ENCODE measurements around the gene CAMK1D.

The CAMK1D gene

DNA sequence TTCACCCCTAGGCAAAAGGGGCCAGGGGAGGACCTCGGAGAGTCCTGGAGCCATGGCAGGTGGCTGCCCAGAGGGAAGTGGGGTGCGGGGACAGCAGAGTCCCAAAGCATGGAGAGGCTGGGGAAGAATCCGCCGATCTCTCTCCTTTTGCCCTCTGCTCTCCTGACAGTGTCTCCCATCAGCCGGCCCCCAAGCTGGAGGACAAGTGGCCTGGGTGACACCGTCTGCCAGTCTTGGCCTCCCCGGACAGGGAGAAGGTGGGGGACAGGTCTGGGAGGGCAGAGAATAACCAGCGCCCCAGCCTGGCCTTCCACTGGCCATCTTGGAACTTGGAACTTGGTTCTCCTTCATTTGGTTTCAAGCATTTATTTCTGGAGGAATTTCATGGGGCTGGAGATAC lies 77.9 kb downstream of the CAMK1D start:
- no peaks in the 10 kb centered on the region for H3F3A ChIP-seq (ENCODE audit: insufficient read depth, low read length)
- H2AFZ ChIP-seq (ENCODE audit: low read length) = no peak overlapping the region
- H4K20me1 ChIP-seq (ENCODE audit: insufficient read depth, low read length) = no peaks in the 10 kb centered on the region
- H3K79me2 ChIP-seq (ENCODE audit: insufficient read depth, low read length) = no peaks in the 10 kb centered on the region
- no peaks in the 10 kb centered on the region for H3K4me1 ChIP-seq (ENCODE audit: insufficient read depth, low read length, severe bottlenecking)
- H3K9me2 ChIP-seq (ENCODE audit: low read depth, low read length) = no peaks in the 10 kb centered on the region
- no peaks in the 10 kb centered on the region for H3K36me3 ChIP-seq (ENCODE audit: insufficient read depth, low read length)
- no peak overlapping the region for H3K4me3 ChIP-seq (ENCODE audit: low read depth, low read length, poor library complexity, severe bottlenecking)
- H3K27me3 ChIP-seq (ENCODE audit: insufficient read depth, low read length) = no peaks in the 10 kb centered on the region
- no peaks in the 10 kb centered on the region for H3K9me3 ChIP-seq (ENCODE audit: low read length)
- H3K27ac ChIP-seq (ENCODE audit: low read depth, low read length, poor library complexity, severe bottlenecking) = no peak overlapping the region
- no peak overlapping the region for H3K9ac ChIP-seq (ENCODE audit: low read length)
- no peak for TF ChIP-seq EZH2 (IDR thresholded peaks at IDR 0.05; ENCODE audit: borderline replicate concordance, low read length)
- TF ChIP-seq CTCF (IDR thresholded peaks at IDR 0.05; ENCODE audit: low read length) = no peak
- no peak overlapping the region for H3K4me2 ChIP-seq (ENCODE audit: low read length)

- H3K9me2 ChIP-seq (ENCODE audit: low read depth, low read length) = no peaks in the 10 kb centered on the region
- H3K4me3 ChIP-seq (ENCODE audit: low read depth, low read length, poor library complexity, severe bottlenecking) = no peak overlapping the region
- H3F3A ChIP-seq (ENCODE audit: insufficient read depth, low read length) = no peaks in the 10 kb centered on the region
- no peaks in the 10 kb centered on the region for H4K20me1 ChIP-seq (ENCODE audit: insufficient read depth, low read length)
- H2AFZ ChIP-seq (ENCODE audit: low read length) = no peak overlapping the region
- H3K36me3 ChIP-seq (ENCODE audit: insufficient read depth, low read length) = no peaks in the 10 kb centered on the region
- H3K27ac ChIP-seq (ENCODE audit: low read depth, low read length, poor library complexity, severe bottlenecking) = no peak overlapping the region
- H3K79me2 ChIP-seq (ENCODE audit: insufficient read depth, low read length) = no peaks in the 10 kb centered on the region
- H3K9me3 ChIP-seq (ENCODE audit: low read length) = no peaks in the 10 kb centered on the region
- TF ChIP-seq EZH2 (IDR thresholded peaks at IDR 0.05; ENCODE audit: borderline replicate concordance, low read length) (no peak), CTCF (IDR thresholded peaks at IDR 0.05; ENCODE audit: low read length) (peak; percentile 7; the same call in 1 of the 2 replicates)
- no peak overlapping the region for H3K4me2 ChIP-seq (ENCODE audit: low read length)
- H3K9ac ChIP-seq (ENCODE audit: low read length) = no peak overlapping the region
- H3K4me1 ChIP-seq (ENCODE audit: insufficient read depth, low read length, severe bottlenecking) = no peaks in the 10 kb centered on the region
- no peaks in the 10 kb centered on the region for H3K27me3 ChIP-seq (ENCODE audit: insufficient read depth, low read length)
Observed at GRCh38 chr10:12428447-12429135, 79.2 kb downstream of the CAMK1D start.

DNA sequence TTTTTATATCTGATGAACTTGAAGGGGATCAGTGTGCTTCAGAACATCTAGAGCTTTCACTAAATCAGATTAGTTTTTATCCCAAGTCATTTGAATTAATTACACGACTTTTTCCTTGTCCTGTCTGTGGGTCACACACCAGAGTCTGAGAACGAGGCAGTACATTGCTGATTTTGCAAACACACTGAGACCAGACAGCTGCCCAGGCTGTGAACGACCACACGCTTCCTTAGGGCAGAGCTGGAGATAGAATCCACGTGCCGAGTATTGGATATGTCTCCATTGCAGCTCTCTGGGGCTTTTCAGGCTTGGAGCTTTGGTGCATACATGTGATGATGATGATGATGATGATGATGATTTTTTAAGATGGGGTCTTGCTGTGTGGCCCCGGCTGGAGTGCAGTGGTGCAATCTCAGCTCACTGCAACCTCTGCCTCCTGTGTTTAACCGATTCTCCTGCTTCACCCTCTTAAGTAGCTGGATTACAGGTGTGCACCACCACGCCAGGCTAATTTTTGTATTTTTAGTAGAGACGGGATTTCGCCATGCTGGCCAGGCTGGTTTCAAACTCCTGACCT lies 81.1 kb downstream of the CAMK1D start:
- Histone ChIP-seq H3K4me2 (ENCODE audit: low read length) (no peak overlapping the region), H2AFZ (ENCODE audit: low read length) (no peak overlapping the region), H3K79me2 (ENCODE audit: insufficient read depth, low read length) (no peaks in the 10 kb centered on the region), H3K27me3 (ENCODE audit: insufficient read depth, low read length) (no peaks in the 10 kb centered on the region), H3K4me3 (ENCODE audit: low read depth, low read length, poor library complexity, severe bottlenecking) (no peak overlapping the region), H3K4me1 (ENCODE audit: insufficient read depth, low read length, severe bottlenecking) (no peaks in the 10 kb centered on the region), H3K9ac (ENCODE audit: low read length) (no peak overlapping the region), H4K20me1 (ENCODE audit: insufficient read depth, low read length) (no peaks in the 10 kb centered on the region), H3F3A (ENCODE audit: insufficient read depth, low read length) (no peaks in the 10 kb centered on the region), H3K9me3 (ENCODE audit: low read length) (no peaks in the 10 kb centered on the region), H3K9me2 (ENCODE audit: low read depth, low read length) (no peaks in the 10 kb centered on the region), H3K27ac (ENCODE audit: low read depth, low read length, poor library complexity, severe bottlenecking) (no peak overlapping the region), H3K36me3 (ENCODE audit: insufficient read depth, low read length) (no peaks in the 10 kb centered on the region)
- TF ChIP-seq CTCF (IDR thresholded peaks at IDR 0.05; ENCODE audit: low read length) = no peak
- TF ChIP-seq EZH2 (IDR thresholded peaks at IDR 0.05; ENCODE audit: borderline replicate concordance, low read length) = no peak
